Urinary bladder (tissue), 4 donors: Measurements from ENCODE around the gene GPR152. TPM values are rescaled to one million over a fixed set of nuclear protein-coding genes. Genes with fewer than 3 reads are reported as not detected.
"Not testable (repeated sequence)": the region's sequence is repeated elsewhere in the genome, so short reads cannot be mapped to it uniquely, and the experiment has no call there.

Source experiments
- DNase-seq: peaks from one replicate; pipeline ENCODE4 v3.0.0-alpha.2; 2015; ENCODE audit errors: extremely low spot score
- H3K27ac ChIP-seq: one replicate; pipeline ENCODE4 v1.5.1; 2013; ENCODE audit warnings: low read depth, mild to moderate bottlenecking, moderate library complexity
- H3K36me3 ChIP-seq: one replicate; pipeline ENCODE4 v1.6.1; 2013; ENCODE audit warnings: mild to moderate bottlenecking, moderate library complexity; ENCODE audit not compliant: insufficient read depth
- H3K4me1 ChIP-seq: one replicate; pipeline ENCODE4 v1.6.1; 2013; ENCODE audit warnings: mild to moderate bottlenecking, moderate library complexity; ENCODE audit not compliant: insufficient read depth
- H3K4me3 ChIP-seq: one replicate; pipeline ENCODE4 v1.5.1; 2013; ENCODE audit warnings: low read depth, low read length
- WGBS: extraction: QIAGEN DNeasy Blood & Tissue Kit; methylation state at CpG from one replicate; pipeline ENCODE4 v1.1.7; 2013; 5-methylcytosine and 5-hydroxymethylcytosine counted together
- polyA plus RNA-seq: library from polyadenylated mRNA; stranded (reverse); fragments of 200-250 nt; gene quantifications from one replicate; pipeline ENCODE4 v1.2.3, GENCODE V29; 2013
- total RNA-seq: library from RNA; depleted of rRNA; stranded (reverse); fragments of >200 nt; gene quantifications from one replicate; pipeline ENCODE4 v1.2.3, GENCODE V29; 2014
- donor health status: healthy with polysubstance abuse.
- donor health status: healthy.

Gene GPR152
- total and polyA plus RNA-seq, 2 donors, result not detected

DNA sequence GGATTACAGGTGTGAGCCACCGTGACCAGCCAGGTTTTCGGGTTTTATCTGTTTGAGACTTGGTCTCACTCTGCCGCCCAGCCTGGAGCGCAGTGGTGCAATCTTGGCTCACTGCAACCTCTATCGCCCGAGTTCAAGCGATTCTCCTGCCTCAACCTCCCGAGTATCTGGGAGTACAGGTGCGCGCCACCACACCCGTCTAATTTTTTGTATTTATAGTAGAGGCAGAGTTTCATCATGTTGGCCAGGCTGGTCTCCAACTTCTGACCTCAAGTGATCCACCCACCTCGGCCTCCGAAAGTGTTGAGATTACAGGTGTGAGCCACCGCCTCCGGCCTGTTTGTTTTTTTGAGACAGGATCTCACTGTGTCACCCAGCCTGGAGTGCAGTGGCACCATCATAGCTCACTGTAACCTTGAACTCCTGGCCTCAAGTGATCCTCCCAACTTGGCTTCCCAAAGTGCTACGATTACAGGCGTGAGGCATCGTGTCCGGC lies 25.1 kb downstream of the GPR152 start:
- H3K27ac ChIP-seq, result peak overlapping the region; percentile 28
- not testable (repeated sequence) for H3K36me3 ChIP-seq, H3K4me1 ChIP-seq, DNase-seq
- WGBS, result 78% methylated on average over 19 of the region's 19 CpGs
- H3K4me3 ChIP-seq, result peak overlapping the region; percentile 74

DNA sequence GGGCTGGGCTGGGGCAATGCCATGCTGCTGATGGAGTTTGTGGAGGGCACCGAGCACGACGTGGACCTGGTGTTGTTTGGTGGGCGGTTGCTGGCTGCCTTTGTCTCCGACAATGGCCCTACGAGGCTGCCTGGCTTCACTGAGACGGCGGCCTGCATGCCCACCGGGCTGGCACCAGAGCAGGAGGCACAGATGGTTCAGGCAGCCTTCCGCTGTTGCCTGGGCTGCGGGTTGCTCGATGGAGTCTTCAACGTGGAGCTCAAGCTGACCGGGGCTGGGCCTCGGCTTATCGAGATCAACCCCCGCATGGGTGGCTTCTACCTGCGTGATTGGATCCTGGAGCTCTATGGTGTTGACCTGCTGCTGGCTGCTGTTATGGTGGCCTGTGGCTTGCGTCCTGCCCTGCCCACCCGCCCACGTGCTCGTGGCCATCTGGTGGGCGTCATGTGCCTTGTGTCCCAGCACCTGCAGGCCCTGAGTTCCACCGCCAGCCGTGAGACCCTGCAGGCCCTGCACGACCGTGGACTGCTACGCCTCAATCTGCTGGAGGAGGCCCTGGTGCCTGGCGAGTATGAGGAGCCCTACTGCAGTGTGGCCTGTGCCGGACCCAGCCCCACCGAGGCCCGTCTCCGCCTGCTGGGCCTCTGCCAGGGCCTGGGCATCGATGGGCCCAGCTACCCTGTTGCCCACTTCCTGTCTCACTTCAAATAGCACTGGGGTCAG lies 28.5 kb downstream of the GPR152 start:
- H3K4me3 ChIP-seq, result no peak overlapping the region
- WGBS, result 83% methylated on average over 34 of the region's 34 CpGs
- H3K4me1 ChIP-seq, result peaks cover 2% of the 10 kb centered on the region

DNA sequence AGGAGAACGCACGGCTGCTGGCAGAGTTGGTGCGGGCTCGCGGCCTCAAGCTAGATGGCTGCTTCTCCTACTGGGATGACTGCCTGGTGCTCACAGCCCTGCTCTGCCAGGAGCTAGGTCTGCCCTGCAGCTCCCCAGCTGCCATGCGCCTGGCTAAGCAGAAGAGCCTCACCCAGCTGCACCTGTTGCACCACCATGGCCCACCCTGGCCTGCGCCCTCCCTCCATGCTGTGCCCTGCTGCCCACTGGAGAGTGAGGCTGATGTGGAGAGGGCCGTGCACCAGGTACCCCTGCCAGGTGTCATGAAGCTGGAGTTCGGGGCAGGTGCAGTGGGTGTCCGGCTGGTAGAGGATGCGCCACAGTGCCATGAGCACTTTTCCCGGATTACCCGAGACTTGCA lies 29.1 kb downstream of the GPR152 start:
- 90% methylated on average over 13 of the region's 13 CpGs for WGBS

More for the DNA sequence above, 28.5 kb downstream of the GPR152 start:
- H3K27ac ChIP-seq, result no peak overlapping the region
- no peaks in the 10 kb centered on the region for H3K36me3 ChIP-seq
- no peak for DNase-seq

DNA sequence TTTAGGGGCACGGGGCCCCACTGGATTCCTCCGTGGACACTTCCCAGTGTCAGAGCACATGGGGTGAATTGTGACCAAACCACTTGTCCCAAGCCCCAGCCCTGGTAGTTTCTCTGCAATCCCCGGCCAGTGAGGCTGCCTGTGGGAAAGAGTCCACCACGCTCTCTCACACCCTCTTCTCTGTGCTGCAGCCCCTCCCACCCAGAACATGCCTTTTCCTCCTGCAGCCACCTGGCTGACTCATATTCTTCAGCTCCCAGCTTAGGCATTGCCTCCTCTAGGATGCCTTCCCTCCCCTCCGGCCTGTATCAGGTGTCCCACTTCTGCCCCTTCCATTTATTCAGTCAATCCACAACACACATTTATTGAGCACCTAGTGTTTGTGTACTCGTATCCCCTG lies 29.6 kb downstream of the GPR152 start:
- 59% methylated on average over 6 of the region's 6 CpGs for WGBS
- peaks cover 2% of the 10 kb centered on the region for H3K4me1 ChIP-seq
- no peaks in the 10 kb centered on the region for H3K36me3 ChIP-seq
- H3K27ac ChIP-seq, result no peak overlapping the region
- no peak overlapping the region for H3K4me3 ChIP-seq
- DNase-seq, result no peak

More for the DNA sequence above, 29.1 kb downstream of the GPR152 start:
- H3K4me1 ChIP-seq, result peaks cover 2% of the 10 kb centered on the region
- H3K36me3 ChIP-seq, result no peaks in the 10 kb centered on the region
- no peak overlapping the region for H3K4me3 ChIP-seq
- H3K27ac ChIP-seq, result no peak overlapping the region
- DNase-seq, result no peak

DNA sequence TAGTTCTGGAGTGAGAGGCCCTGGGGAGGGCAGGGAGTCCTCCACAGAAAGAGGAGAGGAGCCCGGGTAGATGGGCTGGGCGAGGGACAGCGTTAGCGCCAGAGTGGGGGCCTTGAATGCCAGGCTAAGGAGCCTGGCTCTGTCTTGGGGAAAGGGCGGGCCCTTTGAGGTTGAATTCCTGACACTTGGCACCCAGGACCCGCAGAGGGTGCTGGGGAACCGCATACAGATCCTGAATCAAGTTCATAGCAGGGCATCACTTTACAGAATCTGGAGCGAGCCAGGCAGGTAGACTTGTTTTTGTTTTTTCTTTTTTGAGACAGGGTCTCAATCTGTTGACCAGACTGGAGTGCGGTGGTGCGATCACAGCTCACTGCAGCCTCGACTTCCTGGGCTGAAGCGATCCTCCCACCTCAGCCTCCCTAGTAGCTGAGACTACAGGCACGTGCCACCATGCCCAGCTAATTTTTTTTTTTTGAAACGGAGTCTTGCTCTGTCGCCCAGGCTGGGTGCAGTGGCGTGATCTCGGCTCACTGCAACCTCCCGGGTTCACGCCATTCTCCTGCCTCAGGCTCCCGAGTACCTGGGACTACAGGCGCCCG lies 31.0 kb downstream of the GPR152 start:
- Histone ChIP-seq H3K4me1 (peaks cover 2% of the 10 kb centered on the region), H3K4me3 (no peak overlapping the region), H3K36me3 (no peaks in the 10 kb centered on the region), H3K27ac (no peak overlapping the region)
- no peak for DNase-seq
- 76% methylated on average over 22 of the region's 22 CpGs for WGBS

DNA sequence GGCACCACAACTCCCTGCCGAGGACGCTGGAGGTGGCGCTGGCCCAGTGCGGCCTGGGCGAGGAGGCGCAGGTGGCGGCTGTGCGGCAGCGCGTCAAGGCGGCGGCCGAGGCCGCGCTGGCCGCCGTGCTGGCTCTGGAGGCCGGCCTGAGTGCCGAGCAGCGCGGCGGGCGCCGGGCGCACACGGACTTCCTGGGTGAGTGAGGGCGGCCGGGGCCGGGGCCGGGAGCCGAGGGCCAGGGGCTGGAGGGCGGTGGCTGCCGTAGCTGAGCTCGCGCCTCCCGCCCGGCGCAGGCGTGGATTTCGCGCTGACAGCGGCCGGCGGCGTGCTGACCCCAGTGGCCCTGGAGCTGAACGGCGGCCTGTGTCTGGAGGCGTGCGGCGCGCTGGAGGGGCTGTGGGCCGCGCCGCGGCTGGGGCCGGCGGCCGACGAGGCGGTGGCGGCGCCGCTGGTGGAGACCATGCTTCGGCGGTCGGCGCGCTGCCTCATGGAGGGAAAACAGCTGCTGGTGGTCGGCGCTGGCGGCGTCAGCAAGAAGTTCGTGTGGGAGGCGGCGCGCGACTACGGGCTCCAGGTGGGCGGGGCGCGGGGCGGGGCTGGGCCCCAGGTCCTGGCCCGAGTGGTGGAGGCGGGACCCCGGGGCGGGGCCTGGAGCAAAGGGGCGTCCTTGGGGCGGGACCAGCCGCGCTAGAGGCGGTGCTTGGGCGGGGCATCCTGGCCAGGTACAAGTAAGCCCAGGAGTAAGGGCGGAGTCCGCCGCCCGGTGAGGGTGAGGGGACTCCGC lies 31.7 kb downstream of the GPR152 start:
- under 1% methylated on average over 97 of the region's 97 CpGs for WGBS
- DNase-seq, result peak; percentile 81
- peak overlapping the region; percentile 91 for H3K27ac ChIP-seq
- peak overlapping the region; percentile 51 for H3K4me3 ChIP-seq
- H3K36me3 ChIP-seq, result no peaks in the 10 kb centered on the region
- peaks cover 2% of the 10 kb centered on the region for H3K4me1 ChIP-seq

DNA sequence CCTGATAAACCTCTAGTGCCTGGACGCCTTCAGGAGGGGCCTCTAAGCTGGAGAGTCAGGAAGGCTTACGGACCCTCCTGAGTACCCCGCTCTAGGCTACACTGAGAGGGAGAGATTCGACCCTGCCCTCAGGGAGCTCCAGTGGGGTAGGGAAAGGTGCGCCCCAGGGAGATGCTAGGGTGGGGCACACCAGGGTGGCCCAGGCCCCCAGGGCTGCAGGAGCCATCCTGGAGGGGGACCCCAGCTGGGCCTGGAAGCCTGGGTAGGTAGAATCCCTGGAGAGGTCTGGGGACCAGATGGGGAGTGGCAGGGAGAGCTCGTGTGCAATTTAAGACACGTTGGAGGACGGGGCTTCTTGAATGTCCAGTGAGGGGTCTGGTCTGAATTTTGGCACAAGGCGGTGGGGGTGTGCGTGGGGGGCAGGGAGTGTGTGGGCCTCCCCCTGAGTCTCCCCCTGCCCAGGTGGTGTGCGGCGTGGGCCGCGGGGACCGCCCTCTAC lies 32.3 kb downstream of the GPR152 start:
- no peak for DNase-seq
- Histone ChIP-seq H3K36me3 (no peaks in the 10 kb centered on the region), H3K4me1 (peaks cover 2% of the 10 kb centered on the region), H3K4me3 (peak overlapping the region; percentile 51), H3K27ac (peak overlapping the region; percentile 91)
- WGBS, result 35% methylated on average over 15 of the region's 15 CpGs

GRCh38 chr11:67419325-67420049 lies 33.0 kb downstream of the GPR152 start:
- WGBS, result 93% methylated on average over 21 of the region's 21 CpGs
- Histone ChIP-seq H3K27ac (no peak overlapping the region), H3K4me1 (peaks cover 2% of the 10 kb centered on the region), H3K36me3 (no peaks in the 10 kb centered on the region), H3K4me3 (no peak overlapping the region)
- DNase-seq, result no peak

GRCh38 chr11:67418476-67419281 lies 33.9 kb downstream of the GPR152 start:
- Histone ChIP-seq H3K4me1 (peaks cover 2% of the 10 kb centered on the region), H3K27ac (no peak overlapping the region), H3K4me3 (no peak overlapping the region), H3K36me3 (no peaks in the 10 kb centered on the region)
- 81% methylated on average over 26 of the region's 26 CpGs for WGBS
- no peak for DNase-seq

DNA sequence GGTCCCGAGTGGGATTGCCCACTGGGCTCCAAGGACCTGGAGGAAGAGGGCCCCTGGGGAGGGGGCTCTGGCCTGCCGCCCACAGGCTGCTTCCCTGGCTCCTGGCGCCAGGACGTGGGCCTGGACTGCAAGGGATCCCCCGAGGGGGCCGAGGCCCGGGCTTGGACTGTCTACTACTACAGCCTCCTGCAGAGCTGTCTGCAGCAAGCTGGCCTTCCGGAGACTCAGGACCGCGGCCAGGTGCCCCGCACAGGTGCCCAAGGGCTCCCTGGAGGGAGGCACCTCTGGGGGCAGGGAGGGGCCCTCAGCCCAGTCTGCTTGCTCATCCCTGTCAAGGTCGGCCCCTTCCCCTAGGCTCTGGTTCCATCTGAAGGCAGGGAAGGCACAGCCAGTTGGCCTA lies 35.1 kb downstream of the GPR152 start:
- Histone ChIP-seq H3K36me3 (no peaks in the 10 kb centered on the region), H3K4me1 (peaks cover 2% of the 10 kb centered on the region), H3K27ac (no peak overlapping the region), H3K4me3 (no peak overlapping the region)
- no peak for DNase-seq
- 82% methylated on average over 12 of the region's 12 CpGs for WGBS

GRCh38 chr11:67416416-67417335 lies 35.9 kb downstream of the GPR152 start:
- 69% methylated on average over 21 of the region's 21 CpGs for WGBS
- peaks cover 2% of the 10 kb centered on the region for H3K4me1 ChIP-seq
- no peak overlapping the region for H3K4me3 ChIP-seq
- no peak overlapping the region for H3K27ac ChIP-seq
- no peak for DNase-seq
- H3K36me3 ChIP-seq, result no peaks in the 10 kb centered on the region
